ENCODE data around the gene ZNF575.

The ZNF575 gene

DNA sequence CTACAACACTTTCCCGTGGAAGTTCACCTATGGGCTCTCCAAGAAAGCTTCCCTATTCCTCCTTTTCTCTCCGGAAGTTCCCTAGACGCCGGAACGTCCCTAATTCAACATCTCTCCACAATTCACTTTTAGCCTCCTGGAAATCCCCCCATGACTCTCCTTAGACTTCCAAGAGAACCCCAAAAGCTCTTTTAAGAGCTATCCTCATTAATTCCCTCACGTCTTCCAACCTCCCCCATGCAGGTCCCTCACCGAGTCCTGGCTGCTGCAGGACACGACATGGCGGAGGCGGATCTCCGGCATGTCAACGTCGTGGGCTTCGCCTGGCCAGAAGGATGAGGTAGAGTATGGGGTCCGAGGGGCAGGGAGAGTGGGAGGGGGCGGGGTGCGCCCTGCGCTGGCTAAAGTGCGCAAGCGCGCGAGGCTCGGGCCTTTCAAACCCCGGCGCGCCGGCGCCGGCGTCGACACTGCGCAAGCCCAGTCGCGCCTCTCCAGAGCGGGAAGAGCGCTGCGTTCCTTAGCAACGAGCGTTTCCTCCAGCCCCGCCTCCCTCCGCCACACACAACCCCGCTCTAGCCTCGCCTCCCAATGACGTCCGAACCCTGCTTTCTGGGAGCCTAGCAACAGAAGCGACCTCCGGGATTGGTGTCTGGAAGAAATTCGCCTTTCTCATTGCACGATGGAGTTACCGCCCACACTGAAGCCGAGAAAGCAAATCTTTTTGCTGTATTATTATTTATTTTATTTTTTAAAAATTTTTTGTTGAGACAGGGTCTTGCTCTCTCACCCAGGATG, 42.4 kb downstream of the ZNF575 start, which contains the start of the genes PINLYP and XRCC1 (continued):
- no peak; the same call in 1 of the 2 replicates for TF ChIP-seq OVOL3 (tag by site-specific recombination; IDR thresholded peaks at IDR 0.05)
- peak; percentile 82 for TF ChIP-seq YY2 (tag by site-specific recombination; IDR thresholded peaks at IDR 0.05)
- no peak for TF ChIP-seq ZBTB1 (tag by site-specific recombination; IDR thresholded peaks at IDR 0.05)
- TF ChIP-seq, protein P1, sequence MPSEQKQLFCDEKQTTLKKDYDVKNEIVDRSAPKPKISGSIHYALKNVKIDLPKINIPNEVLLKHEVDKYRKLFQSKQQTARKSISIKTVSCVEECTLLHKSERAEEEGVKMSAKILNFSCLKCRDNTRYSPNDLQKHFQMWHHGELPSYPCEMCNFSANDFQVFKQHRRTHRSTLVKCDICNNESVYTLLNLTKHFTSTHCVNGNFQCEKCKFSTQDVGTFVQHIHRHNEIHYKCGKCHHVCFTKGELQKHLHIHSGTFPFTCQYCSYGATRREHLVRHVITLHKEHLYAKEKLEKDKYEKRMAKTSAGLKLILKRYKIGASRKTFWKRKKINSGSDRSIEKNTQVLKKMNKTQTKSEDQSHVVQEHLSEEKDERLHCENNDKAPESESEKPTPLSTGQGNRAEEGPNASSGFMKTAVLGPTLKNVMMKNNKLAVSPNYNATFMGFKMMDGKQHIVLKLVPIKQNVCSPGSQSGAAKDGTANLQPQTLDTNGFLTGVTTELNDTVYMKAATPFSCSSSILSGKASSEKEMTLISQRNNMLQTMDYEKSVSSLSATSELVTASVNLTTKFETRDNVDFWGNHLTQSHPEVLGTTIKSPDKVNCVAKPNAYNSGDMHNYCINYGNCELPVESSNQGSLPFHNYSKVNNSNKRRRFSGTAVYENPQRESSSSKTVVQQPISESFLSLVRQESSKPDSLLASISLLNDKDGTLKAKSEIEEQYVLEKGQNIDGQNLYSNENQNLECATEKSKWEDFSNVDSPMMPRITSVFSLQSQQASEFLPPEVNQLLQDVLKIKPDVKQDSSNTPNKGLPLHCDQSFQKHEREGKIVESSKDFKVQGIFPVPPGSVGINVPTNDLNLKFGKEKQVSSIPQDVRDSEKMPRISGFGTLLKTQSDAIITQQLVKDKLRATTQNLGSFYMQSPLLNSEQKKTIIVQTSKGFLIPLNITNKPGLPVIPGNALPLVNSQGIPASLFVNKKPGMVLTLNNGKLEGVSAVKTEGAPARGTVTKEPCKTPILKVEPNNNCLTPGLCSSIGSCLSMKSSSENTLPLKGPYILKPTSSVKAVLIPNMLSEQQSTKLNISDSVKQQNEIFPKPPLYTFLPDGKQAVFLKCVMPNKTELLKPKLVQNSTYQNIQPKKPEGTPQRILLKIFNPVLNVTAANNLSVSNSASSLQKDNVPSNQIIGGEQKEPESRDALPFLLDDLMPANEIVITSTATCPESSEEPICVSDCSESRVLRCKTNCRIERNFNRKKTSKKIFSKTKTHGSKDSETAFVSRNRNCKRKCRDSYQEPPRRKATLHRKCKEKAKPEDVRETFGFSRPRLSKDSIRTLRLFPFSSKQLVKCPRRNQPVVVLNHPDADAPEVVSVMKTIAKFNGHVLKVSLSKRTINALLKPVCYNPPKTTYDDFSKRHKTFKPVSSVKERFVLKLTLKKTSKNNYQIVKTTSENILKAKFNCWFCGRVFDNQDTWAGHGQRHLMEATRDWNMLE (tag by site-specific recombination; conservative IDR thresholded peaks at IDR 0.05; ENCODE audit: low read depth): peak; percentile 41; the same call in 1 of the 2 replicates
- peak; percentile 47; the same call in 1 of the 2 replicates for TF ChIP-seq GLIS2 (tag by site-specific recombination; IDR thresholded peaks at IDR 0.05)
- no peak for TF ChIP-seq ZNF239 (tag by site-specific recombination; IDR thresholded peaks at IDR 0.05)
- TF ChIP-seq, protein P2, sequence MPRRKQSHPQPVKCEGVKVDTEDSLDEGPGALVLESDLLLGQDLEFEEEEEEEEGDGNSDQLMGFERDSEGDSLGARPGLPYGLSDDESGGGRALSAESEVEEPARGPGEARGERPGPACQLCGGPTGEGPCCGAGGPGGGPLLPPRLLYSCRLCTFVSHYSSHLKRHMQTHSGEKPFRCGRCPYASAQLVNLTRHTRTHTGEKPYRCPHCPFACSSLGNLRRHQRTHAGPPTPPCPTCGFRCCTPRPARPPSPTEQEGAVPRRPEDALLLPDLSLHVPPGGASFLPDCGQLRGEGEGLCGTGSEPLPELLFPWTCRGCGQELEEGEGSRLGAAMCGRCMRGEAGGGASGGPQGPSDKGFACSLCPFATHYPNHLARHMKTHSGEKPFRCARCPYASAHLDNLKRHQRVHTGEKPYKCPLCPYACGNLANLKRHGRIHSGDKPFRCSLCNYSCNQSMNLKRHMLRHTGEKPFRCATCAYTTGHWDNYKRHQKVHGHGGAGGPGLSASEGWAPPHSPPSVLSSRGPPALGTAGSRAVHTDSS (tag by site-specific recombination; IDR thresholded peaks at IDR 0.05): peak; percentile 87
- 0 out of 2 replicates have a peak, but pooled peaks have one; percentile 21 for TF ChIP-seq WT1 (tag by site-specific recombination; IDR thresholded peaks at IDR 0.05)
- peak; percentile 43; the same call in 1 of the 2 replicates for TF ChIP-seq ZBTB21 (tag by site-specific recombination; IDR thresholded peaks at IDR 0.05)
- peak; percentile 38; the same call in 1 of the 2 replicates for TF ChIP-seq ZNF324 (tag by site-specific recombination; IDR thresholded peaks at IDR 0.05)
- TF ChIP-seq ZNF175 (tag by site-specific recombination; IDR thresholded peaks at IDR 0.05): no peak
- no peak for TF ChIP-seq ZNF426 (tag by site-specific recombination; IDR thresholded peaks at IDR 0.05)
- TF ChIP-seq ZNF274 (IDR thresholded peaks at IDR 0.05; ENCODE audit: low read length): no peak
- TF ChIP-seq ZNF274 (tag by site-specific recombination; IDR thresholded peaks at IDR 0.05; ENCODE audit: borderline replicate concordance): no peak
- peak; percentile 100 for TF ChIP-seq ZNF341 (tag by site-specific recombination; IDR thresholded peaks at IDR 0.05; ENCODE audit: low read depth)
- TF ChIP-seq, protein P3, sequence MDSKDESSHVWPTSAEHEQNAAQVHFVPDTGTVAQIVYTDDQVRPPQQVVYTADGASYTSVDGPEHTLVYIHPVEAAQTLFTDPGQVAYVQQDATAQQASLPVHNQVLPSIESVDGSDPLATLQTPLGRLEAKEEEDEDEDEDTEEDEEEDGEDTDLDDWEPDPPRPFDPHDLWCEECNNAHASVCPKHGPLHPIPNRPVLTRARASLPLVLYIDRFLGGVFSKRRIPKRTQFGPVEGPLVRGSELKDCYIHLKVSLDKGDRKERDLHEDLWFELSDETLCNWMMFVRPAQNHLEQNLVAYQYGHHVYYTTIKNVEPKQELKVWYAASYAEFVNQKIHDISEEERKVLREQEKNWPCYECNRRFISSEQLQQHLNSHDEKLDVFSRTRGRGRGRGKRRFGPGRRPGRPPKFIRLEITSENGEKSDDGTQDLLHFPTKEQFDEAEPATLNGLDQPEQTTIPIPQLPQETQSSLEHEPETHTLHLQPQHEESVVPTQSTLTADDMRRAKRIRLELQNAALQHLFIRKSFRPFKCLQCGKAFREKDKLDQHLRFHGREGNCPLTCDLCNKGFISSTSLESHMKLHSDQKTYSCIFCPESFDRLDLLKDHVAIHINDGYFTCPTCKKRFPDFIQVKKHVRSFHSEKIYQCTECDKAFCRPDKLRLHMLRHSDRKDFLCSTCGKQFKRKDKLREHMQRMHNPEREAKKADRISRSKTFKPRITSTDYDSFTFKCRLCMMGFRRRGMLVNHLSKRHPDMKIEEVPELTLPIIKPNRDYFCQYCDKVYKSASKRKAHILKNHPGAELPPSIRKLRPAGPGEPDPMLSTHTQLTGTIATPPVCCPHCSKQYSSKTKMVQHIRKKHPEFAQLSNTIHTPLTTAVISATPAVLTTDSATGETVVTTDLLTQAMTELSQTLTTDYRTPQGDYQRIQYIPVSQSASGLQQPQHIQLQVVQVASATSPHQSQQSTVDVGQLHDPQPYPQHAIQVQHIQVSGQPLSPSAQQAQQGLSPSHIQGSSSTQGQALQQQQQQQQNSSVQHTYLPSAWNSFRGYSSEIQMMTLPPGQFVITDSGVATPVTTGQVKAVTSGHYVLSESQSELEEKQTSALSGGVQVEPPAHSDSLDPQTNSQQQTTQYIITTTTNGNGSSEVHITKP (tag by site-specific recombination; IDR thresholded peaks at IDR 0.05): peak; percentile 77
- TF ChIP-seq ZNF2 (tag by site-specific recombination; IDR thresholded peaks at IDR 0.05): peak; percentile 78
- TF ChIP-seq ZNF514 (tag by site-specific recombination; IDR thresholded peaks at IDR 0.05): no peak
- TF ChIP-seq, protein P4, sequence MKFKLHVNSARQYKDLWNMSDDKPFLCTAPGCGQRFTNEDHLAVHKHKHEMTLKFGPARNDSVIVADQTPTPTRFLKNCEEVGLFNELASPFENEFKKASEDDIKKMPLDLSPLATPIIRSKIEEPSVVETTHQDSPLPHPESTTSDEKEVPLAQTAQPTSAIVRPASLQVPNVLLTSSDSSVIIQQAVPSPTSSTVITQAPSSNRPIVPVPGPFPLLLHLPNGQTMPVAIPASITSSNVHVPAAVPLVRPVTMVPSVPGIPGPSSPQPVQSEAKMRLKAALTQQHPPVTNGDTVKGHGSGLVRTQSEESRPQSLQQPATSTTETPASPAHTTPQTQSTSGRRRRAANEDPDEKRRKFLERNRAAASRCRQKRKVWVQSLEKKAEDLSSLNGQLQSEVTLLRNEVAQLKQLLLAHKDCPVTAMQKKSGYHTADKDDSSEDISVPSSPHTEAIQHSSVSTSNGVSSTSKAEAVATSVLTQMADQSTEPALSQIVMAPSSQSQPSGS (tag by site-specific recombination; IDR thresholded peaks at IDR 0.05; ENCODE audit: low read depth): no peak
- TF ChIP-seq, protein P5, sequence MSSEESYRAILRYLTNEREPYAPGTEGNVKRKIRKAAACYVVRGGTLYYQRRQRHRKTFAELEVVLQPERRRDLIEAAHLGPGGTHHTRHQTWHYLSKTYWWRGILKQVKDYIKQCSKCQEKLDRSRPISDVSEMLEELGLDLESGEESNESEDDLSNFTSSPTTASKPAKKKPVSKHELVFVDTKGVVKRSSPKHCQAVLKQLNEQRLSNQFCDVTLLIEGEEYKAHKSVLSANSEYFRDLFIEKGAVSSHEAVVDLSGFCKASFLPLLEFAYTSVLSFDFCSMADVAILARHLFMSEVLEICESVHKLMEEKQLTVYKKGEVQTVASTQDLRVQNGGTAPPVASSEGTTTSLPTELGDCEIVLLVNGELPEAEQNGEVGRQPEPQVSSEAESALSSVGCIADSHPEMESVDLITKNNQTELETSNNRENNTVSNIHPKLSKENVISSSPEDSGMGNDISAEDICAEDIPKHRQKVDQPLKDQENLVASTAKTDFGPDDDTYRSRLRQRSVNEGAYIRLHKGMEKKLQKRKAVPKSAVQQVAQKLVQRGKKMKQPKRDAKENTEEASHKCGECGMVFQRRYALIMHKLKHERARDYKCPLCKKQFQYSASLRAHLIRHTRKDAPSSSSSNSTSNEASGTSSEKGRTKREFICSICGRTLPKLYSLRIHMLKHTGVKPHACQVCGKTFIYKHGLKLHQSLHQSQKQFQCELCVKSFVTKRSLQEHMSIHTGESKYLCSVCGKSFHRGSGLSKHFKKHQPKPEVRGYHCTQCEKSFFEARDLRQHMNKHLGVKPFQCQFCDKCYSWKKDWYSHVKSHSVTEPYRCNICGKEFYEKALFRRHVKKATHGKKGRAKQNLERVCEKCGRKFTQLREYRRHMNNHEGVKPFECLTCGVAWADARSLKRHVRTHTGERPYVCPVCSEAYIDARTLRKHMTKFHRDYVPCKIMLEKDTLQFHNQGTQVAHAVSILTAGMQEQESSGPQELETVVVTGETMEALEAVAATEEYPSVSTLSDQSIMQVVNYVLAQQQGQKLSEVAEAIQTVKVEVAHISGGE (tag by site-specific recombination; conservative IDR thresholded peaks at IDR 0.05; ENCODE audit: low read depth): peak; percentile 73
- no peak for TF ChIP-seq HOXA7 (CRISPR knock-in tag; IDR thresholded peaks at IDR 0.05; ENCODE audit: borderline replicate concordance)
- TF ChIP-seq ZNF211 (tag by site-specific recombination; IDR thresholded peaks at IDR 0.05; ENCODE audit: low read depth): no peak

All from HEK293 (cell line).